K562 (cell line): Measurements from ENCODE around the gene GALNT12. TPM values are rescaled to one million over a fixed set of nuclear protein-coding genes. Genes with fewer than 3 reads are reported as not detected.

Experiments used
- AFF4 ChIP-seq: sonication (generic); formaldehyde crosslinking; IDR thresholded peaks from 2 replicates; pipeline ENCODE4 v1.8.0; 2023; ENCODE audit warnings: mild to moderate bottlenecking, missing genetic modification reagents
- ARID1B ChIP-seq: fragments of 450-650 bp; IDR thresholded peaks from 2 replicates; pipeline ENCODE4 v1.6.1; 2016; ENCODE audit warnings: antibody characterized with exemption, mild to moderate bottlenecking, inconsistent platforms
- CREB1 ChIP-seq, 2 experiments: sonication (generic) in 1 of 2; formaldehyde crosslinking in 1 of 2; IDR thresholded peaks; 2 replicates each; pipeline versions ENCODE4 v1.6.1 to v1.8.0; 2012 to 2022; ENCODE audit warnings: inconsistent platforms in 1 of 2, mild to moderate bottlenecking in 1 of 2, missing genetic modification reagents in 1 of 2, moderate library complexity in 1 of 2
- DEAF1 ChIP-seq: fragments of 450-650 bp; formaldehyde crosslinking; IDR thresholded peaks from 2 replicates; pipeline ENCODE4 v1.4.0; 2020; ENCODE audit warnings: mild to moderate bottlenecking, moderate library complexity
- E2F6 ChIP-seq, 2 experiments: IDR thresholded peaks; 2 replicates each; pipeline ENCODE4 v1.6.1; 2011; ENCODE audit warnings: borderline replicate concordance in 1 of 2, control low read depth in 1 of 2, low read depth in 1 of 2, low read length in 1 of 2, mild to moderate bottlenecking in 1 of 2, mixed read lengths in 1 of 2, moderate library complexity in 1 of 2; ENCODE audit not compliant: insufficient read depth in 1 of 2, insufficient read length in 1 of 2, poor library complexity in 1 of 2, severe bottlenecking in 1 of 2; ENCODE audit errors: extremely low read depth in 1 of 2
- ETV1 ChIP-seq: fragments of 450-650 bp; conservative IDR thresholded peaks from 2 replicates; pipeline ENCODE4 v1.6.1; 2016; ENCODE audit warnings: missing genetic modification characterization, control low read depth, low read depth, missing compliant biosample characterization
- HDAC2 ChIP-seq: fragments of 450-650 bp; IDR thresholded peaks from 2 replicates; pipeline ENCODE4 v1.6.1; 2016; ENCODE audit warnings: mild to moderate bottlenecking
- KDM4B ChIP-seq, 2 experiments: fragments of 450-650 bp in 1 of 2; sonication (generic) in 1 of 2; IDR thresholded peaks; 2 replicates each; pipeline ENCODE4 v1.6.1; 2016 to 2017; ENCODE audit warnings: borderline replicate concordance in 2 of 2, antibody characterized with exemption in 1 of 2, low read depth in 1 of 2, mild to moderate bottlenecking in 1 of 2
- MYNN ChIP-seq, 2 experiments: sonication (generic); formaldehyde crosslinking in 1 of 2; IDR thresholded peaks; 2 replicates each; pipeline versions ENCODE4 v1.5.0 to v1.6.1; 2016 to 2020; ENCODE audit warnings: antibody characterized with exemption in 1 of 2, missing genetic modification reagents in 1 of 2
- RBBP5 ChIP-seq: fragments of 200-600 bp; sonication (generic); IDR thresholded peaks from 2 replicates; pipeline ENCODE4 v1.6.1; 2012; ENCODE audit warnings: borderline replicate concordance, mild to moderate bottlenecking, low read length, control low read depth, inconsistent platforms; ENCODE audit not compliant: insufficient read depth, poor library complexity, severe bottlenecking
- RBFOX2 ChIP-seq: fragments of 200-400 bp; formaldehyde crosslinking; IDR thresholded peaks from 2 replicates; pipeline ENCODE4 v1.6.1; 2017; ENCODE audit warnings: low read depth, mild to moderate bottlenecking, low read length, moderate library complexity
- SUPT5H ChIP-seq: fragments of 450-650 bp; IDR thresholded peaks from 2 replicates; pipeline ENCODE4 v1.6.1; 2016
- USF1 ChIP-seq: sonication (generic); formaldehyde crosslinking; IDR thresholded peaks from 2 replicates; pipeline ENCODE4 v1.9.0; 2022; ENCODE audit warnings: mild to moderate bottlenecking, missing genetic modification reagents
- ZFX ChIP-seq: sonication (generic); formaldehyde crosslinking; IDR thresholded peaks from 2 replicates; pipeline ENCODE4 v1.8.0; 2022; ENCODE audit warnings: mild to moderate bottlenecking, missing genetic modification reagents, moderate library complexity
- ZNF124 ChIP-seq: sonication (generic); formaldehyde crosslinking; IDR thresholded peaks from 2 replicates; pipeline ENCODE4 v1.8.1; 2022; ENCODE audit warnings: missing genetic modification reagents
- polyA plus RNA-seq, 8 experiments: library from polyadenylated mRNA; depleted of rRNA in 4 of 8; stranded (reverse) in 5 of 8; unstranded in 3 of 8; fragments of >200 nt; fragmentation: Nextera tagmentation in 2 of 8; fragmentation: Illumina TruSeq in 1 of 8; extraction: Ambion mirVana in 2 of 8; extraction: Trizol in 1 of 8; gene quantifications; 2 replicates each; pipeline versions ENCODE4 v1.2.1 to v1.2.3, GENCODE V29; 2011 to 2014; ENCODE audit warnings: inconsistent platforms in 1 of 8, missing spikeins in 1 of 8
- total RNA-seq, 7 experiments: library from RNA; depleted of rRNA in 6 of 7; stranded (reverse); fragments of >200 nt in 6 of 7; fragmentation: Illumina TruSeq in 2 of 7; extraction: Trizol in 2 of 7; gene quantifications; 2 replicates each; pipeline versions ENCODE4 v1.2.1 to v1.2.3, GENCODE V29; 2011 to 2021; ENCODE audit warnings: low replicate concordance in 1 of 7

Gene GALNT12
- total and polyA plus RNA-seq, 9 of the 15 experiments (the other 6 are each of a cell fraction or from before 2014, with no cell fraction given), result 29.7 to 82.9 (median 44.2) TPM

- TF ChIP-seq RBFOX2 (peak; percentile 41; the same call in 1 of the 2 replicates), MYNN (IDR thresholded peaks at IDR 0.05) (peak; percentile 31; the same call in 1 of the 2 replicates), MYNN (CRISPR knock-in tag; IDR thresholded peaks at IDR 0.05) (no peak), CREB1 (IDR thresholded peaks at IDR 0.05) (no peak), CREB1 (CRISPR knock-in tag; IDR thresholded peaks at IDR 0.05) (0 out of 2 replicates have a peak, but pooled peaks have one; percentile 3), ZNF124 (CRISPR knock-in tag) (no peak), DEAF1 (CRISPR knock-in tag) (no peak), ZFX (peak; percentile 87), HDAC2 (0 out of 2 replicates have a peak, but pooled peaks have one; percentile 8), KDM4B (IDR thresholded peaks at IDR 0.05; ENCODE audit: borderline replicate concordance in 2 of 2, low read depth in 1 of 2) (peak in 1 of 2 experiments; percentile 45; a peak in 1 of 4 replicates), USF1 (CRISPR knock-in tag) (no peak), E2F6 (IDR thresholded peaks at IDR 0.05; ENCODE audit: borderline replicate concordance in 1 of 2, extremely low read depth in 1 of 2, insufficient read depth in 1 of 2, insufficient read length in 1 of 2, low read depth in 1 of 2, low read length in 1 of 2, poor library complexity in 1 of 2, severe bottlenecking in 1 of 2) (peak; percentile 51 to 86), SUPT5H (0 out of 2 replicates have a peak, but pooled peaks have one; percentile 28), AFF4 (CRISPR knock-in tag) (0 out of 2 replicates have a peak, but pooled peaks have one; percentile 60), RBBP5 (no peak), ETV1 (tag) (peak; percentile 35; the same call in 1 of the 2 replicates), ARID1B (0 out of 2 replicates have a peak, but pooled peaks have one; percentile 11)
These were observed 943 bp downstream of the GALNT12 start (continued) for GRCh38 chr9:98808411-98808815.
